K562 treated with DMSO at 1 percent for 48 hours (cell line): Measurements from ENCODE around the gene PLSCR4. TPM values are rescaled to one million over a fixed set of nuclear protein-coding genes. Genes with fewer than 3 reads are reported as not detected.

ENCODE experiments used
- total RNA-seq: library from RNA; unstranded; fragments of 300-600 nt; gene quantifications from 2 replicates; pipeline ENCODE4 v1.2.3, GENCODE V29; 2022; ENCODE audit warnings: low replicate concordance; ENCODE audit errors: extremely low read depth

PLSCR4 gene, protein sequence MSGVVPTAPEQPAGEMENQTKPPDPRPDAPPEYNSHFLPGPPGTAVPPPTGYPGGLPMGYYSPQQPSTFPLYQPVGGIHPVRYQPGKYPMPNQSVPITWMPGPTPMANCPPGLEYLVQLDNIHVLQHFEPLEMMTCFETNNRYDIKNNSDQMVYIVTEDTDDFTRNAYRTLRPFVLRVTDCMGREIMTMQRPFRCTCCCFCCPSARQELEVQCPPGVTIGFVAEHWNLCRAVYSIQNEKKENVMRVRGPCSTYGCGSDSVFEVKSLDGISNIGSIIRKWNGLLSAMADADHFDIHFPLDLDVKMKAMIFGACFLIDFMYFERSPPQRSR
- total RNA-seq: not detected in 2 replicates

GRCh38 chr3:146250449-146251382 is at the start of gene PLSCR4:
Gene PLSCR4 (minus strand): TSS chr3:146251105. CDS start chr3:146222071, 29,034 bp downstream.

DNA sequence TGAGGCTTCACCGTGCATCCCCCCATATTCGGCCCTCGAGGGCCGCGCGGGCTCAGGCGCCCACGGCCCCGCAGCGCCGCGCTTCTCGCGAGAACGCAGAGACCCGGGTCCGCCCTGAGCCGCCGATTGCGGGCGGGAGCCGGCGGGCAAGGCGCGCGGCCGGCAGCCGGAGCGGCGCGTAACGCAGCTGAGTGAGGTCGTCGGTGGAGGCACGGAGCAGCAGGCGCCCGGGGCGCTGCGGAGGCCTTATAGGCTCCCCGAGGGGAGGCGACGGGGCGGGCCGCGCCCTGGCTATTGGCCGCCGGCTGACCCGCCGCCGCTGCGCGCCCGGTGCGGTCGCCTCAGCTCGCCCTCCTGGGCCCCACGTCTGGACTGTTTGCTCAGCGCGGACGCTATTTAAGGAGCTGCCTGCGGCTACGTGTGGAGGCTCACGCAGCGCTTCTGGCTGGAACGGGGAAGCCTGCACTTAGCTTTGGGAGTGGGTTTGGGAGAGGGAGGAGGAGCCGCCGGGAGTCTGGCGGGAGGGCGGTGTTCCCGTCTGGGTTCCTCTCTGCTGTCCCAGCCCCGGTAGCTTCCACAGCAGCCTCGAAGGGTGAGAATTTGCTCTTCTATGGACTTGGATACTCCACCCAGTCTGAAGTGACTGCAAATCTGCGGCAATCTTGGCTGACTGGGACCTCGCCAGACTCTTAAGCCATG is 89.8 kb downstream of the PLSCR4 start, which contains the start of gene PLOD2:
Gene PLOD2, minus strand, starts transcription at position 221 of the 699 bp plus-strand sequence. Its CDS starts 195 bp downstream, at position 26.

Other genes with a start within 250 kb of the PLSCR4 start
- gene PLOD2, start 89.9 kb downstream of the PLSCR4 start, total RNA-seq: not detected in 2 replicates
- not detected in 2 replicates for gene PLSCR2, start 218.5 kb upstream of the PLSCR4 start, total RNA-seq